HUES6 (cell line): ENCODE data around the gene ME1.

Experiments used
- H3K27ac ChIP-seq: 2 replicates; pipeline ENCODE4 v1.7.0; 2013; ENCODE audit warnings: low read depth, mild to moderate bottlenecking, low read length, inconsistent platforms
- H3K27me3 ChIP-seq: 2 replicates; pipeline ENCODE4 v1.6.1; 2013; ENCODE audit warnings: low read length; ENCODE audit not compliant: control insufficient read depth, insufficient read depth
- H3K36me3 ChIP-seq: 2 replicates; pipeline ENCODE4 v1.6.1; 2013; ENCODE audit warnings: low read length; ENCODE audit not compliant: control insufficient read depth, insufficient read depth
- H3K4me1 ChIP-seq: 2 replicates; pipeline ENCODE4 v1.6.1; 2013; ENCODE audit warnings: low read length; ENCODE audit not compliant: control insufficient read depth, insufficient read depth
- H3K4me3 ChIP-seq: 2 replicates; pipeline ENCODE4 v1.5.1; 2013; ENCODE audit warnings: low read depth, low read length
- H3K9ac ChIP-seq: one replicate; pipeline ENCODE4 v1.6.1; 2013; ENCODE audit warnings: mild to moderate bottlenecking, low read length
- H3K9me3 ChIP-seq: 2 replicates; pipeline ENCODE4 v1.6.1; 2013; ENCODE audit warnings: low read depth, low read length; ENCODE audit not compliant: control insufficient read depth, insufficient read depth

Gene ME1

DNA sequence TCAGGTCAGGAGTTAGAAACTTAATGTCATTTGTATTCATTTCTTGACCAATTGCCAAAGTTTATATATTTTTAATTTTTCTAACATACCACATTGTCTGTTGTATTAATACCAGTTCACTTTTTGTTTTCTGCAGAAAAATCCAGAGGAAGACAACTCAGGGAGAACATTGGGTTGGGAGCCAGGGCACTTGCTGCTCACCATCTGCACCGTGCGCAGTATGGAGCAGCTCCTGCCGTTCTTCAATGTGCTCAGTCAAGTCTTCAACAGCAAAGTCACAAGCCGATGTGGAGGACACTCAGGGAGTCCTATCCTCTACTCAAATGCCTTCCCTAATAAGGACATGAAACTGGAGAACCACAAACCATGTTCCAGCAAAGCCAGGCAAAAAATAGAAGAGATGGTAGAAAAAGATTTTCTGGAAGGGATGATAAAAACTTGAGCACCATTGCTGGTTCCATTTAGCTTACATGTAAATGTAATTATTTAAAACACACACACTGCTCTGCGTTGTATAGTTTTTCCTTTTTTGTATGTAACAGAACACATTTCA, 263.0 kb downstream of the ME1 start:
- Histone ChIP-seq H3K4me1 (no peaks in the 10 kb centered on the region), H3K4me3 (no peak overlapping the region), H3K27me3 (no peaks in the 10 kb centered on the region), H3K9me3 (no peaks in the 10 kb centered on the region), H3K36me3 (peaks cover 90% of the 10 kb centered on the region), H3K9ac (no peak overlapping the region), H3K27ac (no peak overlapping the region)
